Glutamatergic neuron (in vitro differentiated cells): Measurements from ENCODE around the gene MMP21. TPM values are rescaled to one million over a fixed set of nuclear protein-coding genes. Genes with fewer than 3 reads are reported as not detected.

Experiments
- DNase-seq: peaks from one replicate; pipeline ENCODE4 v3.0.0; 2022
- H3K27ac Mint-ChIP-seq: one replicate; pipeline ENCODE4 v1.8.0; 2020; ENCODE audit warnings: mild to moderate bottlenecking, mixed read lengths, inconsistent platforms; ENCODE audit not compliant: unreplicated experiment
- H3K27me3 Mint-ChIP-seq: one replicate; pipeline ENCODE4 v1.8.0; 2020; ENCODE audit warnings: mild to moderate bottlenecking, moderate library complexity, mixed read lengths, inconsistent platforms; ENCODE audit not compliant: unreplicated experiment
- H3K36me3 Mint-ChIP-seq: one replicate; pipeline ENCODE4 v1.8.0; 2020; ENCODE audit warnings: mild to moderate bottlenecking, mixed read lengths, inconsistent platforms; ENCODE audit not compliant: unreplicated experiment
- H3K4me1 Mint-ChIP-seq: one replicate; pipeline ENCODE4 v1.8.0; 2020; ENCODE audit warnings: mild to moderate bottlenecking, low read depth, mixed read lengths, inconsistent platforms; ENCODE audit not compliant: unreplicated experiment
- H3K4me3 Mint-ChIP-seq: one replicate; pipeline ENCODE4 v1.8.0; 2020; ENCODE audit warnings: mild to moderate bottlenecking, mixed read lengths, inconsistent platforms; ENCODE audit not compliant: unreplicated experiment
- H3K9me3 Mint-ChIP-seq: one replicate; pipeline ENCODE4 v1.8.0; 2020; ENCODE audit warnings: mild to moderate bottlenecking, moderate library complexity, mixed read lengths, inconsistent platforms; ENCODE audit not compliant: unreplicated experiment
- CTCF ChIP-seq: fragments of 200-600 bp; sonication (generic); IDR thresholded peaks from one replicate; pipeline ENCODE4 v1.5.0; 2021; ENCODE audit not compliant: partially characterized antibody, unreplicated experiment
- total RNA-seq: library from RNA; stranded (reverse); fragmentation: NEBNext Ultra II Directional; extraction: Animal tissue kit (Norgen Biotek cat#: 25700); gene quantifications from one replicate; pipeline ENCODE4 v1.2.1, GENCODE V29; 2021; ENCODE audit not compliant: unreplicated experiment

MMP21 gene
- total RNA-seq, 1 donor from 2014 or later, result not detected

GRCh38 chr10:125739994-125740679 lies 35.5 kb downstream of the MMP21 start:
- Mint-ChIP-seq H3K27ac (peak overlapping the region; percentile 86), H3K36me3 (peaks cover 7% of the 10 kb centered on the region), H3K27me3 (no peaks in the 10 kb centered on the region), H3K9me3 (peaks cover 4% of the 10 kb centered on the region), H3K4me3 (no peak overlapping the region), H3K4me1 (peaks cover 51% of the 10 kb centered on the region)
- DNase-seq, result no peak
- no peak for TF ChIP-seq CTCF

GRCh38 chr10:125738206-125738605 lies 37.4 kb downstream of the MMP21 start:
- Mint-ChIP-seq H3K36me3 (peaks cover 3% of the 10 kb centered on the region), H3K27ac (peak overlapping the region; percentile 86), H3K4me3 (peak overlapping the region; percentile 75), H3K27me3 (no peaks in the 10 kb centered on the region), H3K9me3 (peaks cover 4% of the 10 kb centered on the region), H3K4me1 (peaks cover 51% of the 10 kb centered on the region)
- TF ChIP-seq CTCF, result no peak
- DNase-seq, result peak; percentile 57

GRCh38 chr10:125734823-125735222 lies 40.8 kb downstream of the MMP21 start:
- peak; percentile 11 for TF ChIP-seq CTCF
- no peaks in the 10 kb centered on the region for H3K27me3 Mint-ChIP-seq
- H3K36me3 Mint-ChIP-seq, result no peaks in the 10 kb centered on the region
- H3K9me3 Mint-ChIP-seq, result peaks cover 4% of the 10 kb centered on the region
- DNase-seq, result no peak
- no peak overlapping the region for H3K27ac Mint-ChIP-seq
- H3K4me3 Mint-ChIP-seq, result no peak overlapping the region
- peaks cover 40% of the 10 kb centered on the region for H3K4me1 Mint-ChIP-seq

GRCh38 chr10:125734148-125734547 lies 41.5 kb downstream of the MMP21 start:
- no peaks in the 10 kb centered on the region for H3K36me3 Mint-ChIP-seq

More at GRCh38 chr10:125734148-125734547, 41.5 kb downstream of the MMP21 start:
- no peak for DNase-seq
- Mint-ChIP-seq H3K27ac (no peak overlapping the region), H3K4me1 (peaks cover 34% of the 10 kb centered on the region), H3K4me3 (no peak overlapping the region), H3K27me3 (no peaks in the 10 kb centered on the region), H3K9me3 (peaks cover 4% of the 10 kb centered on the region)
- TF ChIP-seq CTCF, result no peak
